ENCODE results near the gene DAPK2. TPM values are rescaled to one million over a fixed set of nuclear protein-coding genes. Genes with fewer than 3 reads are reported as not detected.

The DAPK2 gene
- total RNA-seq, 1 experiment from 2014 or later = 1.4 TPM

GRCh38 chr15:63953524-63953923 is 92.8 kb downstream of the DAPK2 start:
- DNase-seq (no peak), ATAC-seq (no peak)
- no peaks in the 10 kb centered on the region for H3K27me3 ChIP-seq (ENCODE audit: low read length)
- no peak overlapping the region for H2AFZ ChIP-seq (ENCODE audit: low read length)
- H3K4me2 ChIP-seq (ENCODE audit: low read length) = no peak overlapping the region
- peaks cover 13% of the 10 kb centered on the region for H3K4me1 ChIP-seq (ENCODE audit: insufficient read depth, low read length)
- H3K27ac ChIP-seq (ENCODE audit: low read length) = no peak overlapping the region
- no peaks in the 10 kb centered on the region for H3K9me3 ChIP-seq (ENCODE audit: low read length)
- ChIA-PET CTCF (no interaction called here), POLR2A (ENCODE audit: unreplicated experiment) (no interaction called here)
- no peak overlapping the region for H3K4me3 ChIP-seq (ENCODE audit: low read length)
- H3K79me2 ChIP-seq (ENCODE audit: low read length) = no peaks in the 10 kb centered on the region
- no peaks in the 10 kb centered on the region for H3K9me2 ChIP-seq (replicated peaks; ENCODE audit: low read length)
- peaks cover 5% of the 10 kb centered on the region for H3F3A ChIP-seq (ENCODE audit: low read length, unreplicated experiment)
- no peaks in the 10 kb centered on the region for H3K36me3 ChIP-seq (ENCODE audit: low read depth, low read length)
- BruUV-seq (replicated peaks) = no TSS peak
- intact Hi-C loops (cut with micrococcal nuclease) = loop anchor here (5.0 kb wide), 1 partner anchor 94 kb away; the partner anchor contains the start of gene DAPK2
- no peaks in the 10 kb centered on the region for H4K20me1 ChIP-seq (ENCODE audit: low read length)
- no peak for TF ChIP-seq CTCF (conservative IDR thresholded peaks at IDR 0.05; ENCODE audit: low read depth, low read length)
- TF ChIP-seq EZH2 (IDR thresholded peaks at IDR 0.05; ENCODE audit: low read length, unreplicated experiment) = no peak
- no peak for TF ChIP-seq EZH2phosphoT487 (IDR thresholded peaks at IDR 0.05; ENCODE audit: borderline replicate concordance, low read length)
- H3K9ac ChIP-seq (ENCODE audit: low read length) = no peak overlapping the region

GRCh38 chr15:63950911-63951481 is 95.3 kb downstream of the DAPK2 start:
- peak overlapping the region; percentile 46 for H3K4me2 ChIP-seq (ENCODE audit: low read length)
- peak; percentile 96 for ATAC-seq
- H3K79me2 ChIP-seq (ENCODE audit: low read length) = no peaks in the 10 kb centered on the region
- H3K4me1 ChIP-seq (ENCODE audit: insufficient read depth, low read length) = peaks cover 16% of the 10 kb centered on the region
- TF ChIP-seq EZH2phosphoT487 (IDR thresholded peaks at IDR 0.05; ENCODE audit: borderline replicate concordance, low read length) (no peak), EZH2 (IDR thresholded peaks at IDR 0.05; ENCODE audit: low read length, unreplicated experiment) (no peak), CTCF (conservative IDR thresholded peaks at IDR 0.05; ENCODE audit: low read depth, low read length) (no peak)
- peak overlapping the region; percentile 64 for H3K27ac ChIP-seq (ENCODE audit: low read length)
- H3K27me3 ChIP-seq (ENCODE audit: low read length) = no peaks in the 10 kb centered on the region
- peaks cover 5% of the 10 kb centered on the region for H3F3A ChIP-seq (ENCODE audit: low read length, unreplicated experiment)
- ChIA-PET CTCF (interaction anchor here (0.5 to 0.6 kb wide), 2 partner anchors 53 to 89 kb away, joined by 3 to 5 read pairs; no protein-coding TSS in a partner anchor), POLR2A (ENCODE audit: unreplicated experiment) (no interaction called here)
- intact Hi-C loops (cut with micrococcal nuclease) = loop anchor here (2.0 to 5.0 kb wide), 2 partner anchors 66 to 96 kb away; partner anchors contain the start of gene DAPK2
- H3K36me3 ChIP-seq (ENCODE audit: low read depth, low read length) = no peaks in the 10 kb centered on the region
- no peak overlapping the region for H3K9ac ChIP-seq (ENCODE audit: low read length)
- BruUV-seq (replicated peaks) = no TSS peak
- H2AFZ ChIP-seq (ENCODE audit: low read length) = no peak overlapping the region; the same call in 1 of the 2 replicates
- peak; percentile 75 for DNase-seq
- H3K4me3 ChIP-seq (ENCODE audit: low read length) = no peak overlapping the region
- H4K20me1 ChIP-seq (ENCODE audit: low read length) = no peaks in the 10 kb centered on the region
- no peaks in the 10 kb centered on the region for H3K9me2 ChIP-seq (replicated peaks; ENCODE audit: low read length)
- H3K9me3 ChIP-seq (ENCODE audit: low read length) = no peaks in the 10 kb centered on the region

GRCh38 chr15:63948971-63949370 is 97.3 kb downstream of the DAPK2 start:
- H3K4me1 ChIP-seq (ENCODE audit: insufficient read depth, low read length) = peaks cover 26% of the 10 kb centered on the region
- H4K20me1 ChIP-seq (ENCODE audit: low read length) = no peaks in the 10 kb centered on the region
- H3K27ac ChIP-seq (ENCODE audit: low read length) = no peak overlapping the region
- peaks cover 5% of the 10 kb centered on the region for H3F3A ChIP-seq (ENCODE audit: low read length, unreplicated experiment)
- no peaks in the 10 kb centered on the region for H3K9me2 ChIP-seq (replicated peaks; ENCODE audit: low read length)
- H3K9ac ChIP-seq (ENCODE audit: low read length) = no peak overlapping the region
- H3K4me2 ChIP-seq (ENCODE audit: low read length) = no peak overlapping the region
- H3K9me3 ChIP-seq (ENCODE audit: low read length) = no peaks in the 10 kb centered on the region
- H2AFZ ChIP-seq (ENCODE audit: low read length) = no peak overlapping the region
- no TSS peak for BruUV-seq (replicated peaks)
- no peaks in the 10 kb centered on the region for H3K36me3 ChIP-seq (ENCODE audit: low read depth, low read length)
- CTCF ChIA-PET = no interaction called here
- intact Hi-C loops (cut with micrococcal nuclease) = no loop called here
- TF ChIP-seq CTCF (conservative IDR thresholded peaks at IDR 0.05; ENCODE audit: low read depth, low read length) (no peak), EZH2 (IDR thresholded peaks at IDR 0.05; ENCODE audit: low read length, unreplicated experiment) (no peak), EZH2phosphoT487 (IDR thresholded peaks at IDR 0.05; ENCODE audit: borderline replicate concordance, low read length) (no peak)
- no peak for ATAC-seq
- POLR2A ChIA-PET (ENCODE audit: unreplicated experiment) = no interaction called here
- H3K79me2 ChIP-seq (ENCODE audit: low read length) = no peaks in the 10 kb centered on the region
- H3K4me3 ChIP-seq (ENCODE audit: low read length) = no peak overlapping the region
- DNase-seq = no peak
- no peaks in the 10 kb centered on the region for H3K27me3 ChIP-seq (ENCODE audit: low read length)
